Subcutaneous adipose tissue (tissue), 4 donors: ENCODE data around the gene FHOD3. TPM values are rescaled to one million over a fixed set of nuclear protein-coding genes. Genes with fewer than 3 reads are reported as not detected.

Experiments
- CTCF ChIP-seq: fragments of 450-650 bp; IDR thresholded peaks from one replicate; pipeline ENCODE4 v1.5.1; 2016; ENCODE audit warnings: low read depth, mild to moderate bottlenecking, control low read depth, antibody characterized with exemption, moderate library complexity
- total RNA-seq, 4 donors: library from RNA; depleted of rRNA; stranded (reverse); fragments of >200 nt; gene quantifications; one replicate each; pipeline ENCODE4 v1.1.0, GENCODE V29; 2016

FHOD3 gene
- total RNA-seq, 4 donors from 2014 or later: 1.5 to 5.4 (median 3.3) TPM

GRCh38 chr18:36732264-36732663 is 434.8 kb downstream of the FHOD3 start:
- no peak for TF ChIP-seq CTCF

GRCh38 chr18:36733150-36733549 is 435.6 kb downstream of the FHOD3 start:
- no peak for TF ChIP-seq CTCF

- TF ChIP-seq CTCF: no peak
These were observed 437.1 kb downstream of the FHOD3 start for GRCh38 chr18:36734596-36734995.

GRCh38 chr18:36735130-36735529 is 437.6 kb downstream of the FHOD3 start:
- TF ChIP-seq CTCF: no peak

- TF ChIP-seq CTCF: no peak
These were observed 438.6 kb downstream of the FHOD3 start for GRCh38 chr18:36736094-36736493.

GRCh38 chr18:36737316-36737715 is 439.8 kb downstream of the FHOD3 start:
- no peak for TF ChIP-seq CTCF

GRCh38 chr18:36744261-36744876 is 446.9 kb downstream of the FHOD3 start:
- TF ChIP-seq CTCF: no peak
